WTC11 (cell line): ENCODE measurements around the gene HECW1.

Experiments used
- CREB1 ChIP-seq: sonication (generic); formaldehyde crosslinking; IDR thresholded peaks from 2 replicates; pipeline ENCODE4 v1.8.0; 2023; ENCODE audit warnings: mild to moderate bottlenecking, missing genetic modification reagents
- CTCF ChIP-seq: fragments of 200-600 bp; IDR thresholded peaks from 2 replicates; pipeline ENCODE4 v1.8.0; 2022; ENCODE audit warnings: antibody characterized with exemption
- ESRRA ChIP-seq: sonication (generic); formaldehyde crosslinking; IDR thresholded peaks from 2 replicates; pipeline ENCODE4 v1.8.1; 2022; ENCODE audit warnings: mild to moderate bottlenecking, missing genetic modification reagents, borderline replicate concordance
- FOXK1 ChIP-seq: sonication (generic); formaldehyde crosslinking; IDR thresholded peaks from 2 replicates; pipeline ENCODE4 v1.8.0; 2022; ENCODE audit warnings: mild to moderate bottlenecking, moderate library complexity, missing genetic modification reagents
- PREB ChIP-seq: sonication (generic); formaldehyde crosslinking; IDR thresholded peaks from 2 replicates; pipeline ENCODE4 v1.8.1; 2022; ENCODE audit warnings: mild to moderate bottlenecking, missing genetic modification reagents, moderate library complexity, borderline replicate concordance
- PRRX2 ChIP-seq: fragments of 250-450 bp; sonication (Bioruptor Pico); IDR thresholded peaks from 2 replicates; pipeline ENCODE4 v1.8.0; 2021; ENCODE audit warnings: mild to moderate bottlenecking

GRCh38 chr7:43212921-43213320 lies 100.5 kb downstream of the HECW1 start:
- TF ChIP-seq PRRX2 (CRISPR knock-in tag) = no peak
- TF ChIP-seq CTCF = no peak
- TF ChIP-seq FOXK1 (CRISPR knock-in tag) = no peak
- TF ChIP-seq CREB1 (CRISPR knock-in tag) = no peak
- no peak for TF ChIP-seq PREB (CRISPR knock-in tag)
- no peak for TF ChIP-seq ESRRA (CRISPR knock-in tag)
